ENCODE results near the gene SAA2.
"Not testable (repeated sequence)": the region's sequence is repeated elsewhere in the genome, so short reads cannot be mapped to it uniquely, and the experiment has no call there.

SAA2 gene

DNA sequence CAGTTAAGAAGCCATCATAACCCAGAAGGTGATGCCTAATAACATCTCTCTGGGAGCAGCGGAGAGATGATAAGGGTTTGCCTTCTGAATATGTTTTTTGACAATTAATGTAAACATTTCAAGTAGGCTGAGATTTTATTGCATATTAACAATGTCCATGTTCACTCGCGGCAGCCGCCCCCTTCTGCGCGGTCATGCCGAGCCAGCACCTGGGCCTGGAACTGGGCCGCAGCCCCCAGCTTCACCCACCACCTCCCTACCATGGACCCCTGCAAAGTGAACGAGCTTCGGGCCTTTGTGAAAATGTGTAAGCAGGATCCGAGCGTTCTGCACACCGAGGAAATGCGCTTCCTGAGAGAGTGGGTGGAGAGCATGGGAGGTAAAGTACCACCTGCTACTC lies 13.3 kb upstream of the SAA2 start:
- H3K9me3 ChIP-seq (ENCODE audit: severe bottlenecking): no peaks in the 10 kb centered on the region
- ATAC-seq (ENCODE audit: low read depth) (no peak), DNase-seq (ENCODE audit: low spot score) (no peak)
- H3K27ac ChIP-seq (ENCODE audit: poor library complexity, severe bottlenecking): no peak overlapping the region
- peaks cover 6% of the 10 kb centered on the region for H3K4me1 ChIP-seq (ENCODE audit: insufficient read depth, poor library complexity, severe bottlenecking)
- no peak overlapping the region for H3K4me3 ChIP-seq (ENCODE audit: severe bottlenecking)
- no peaks in the 10 kb centered on the region for H3K27me3 ChIP-seq (ENCODE audit: insufficient read depth, poor library complexity, severe bottlenecking)
- TF ChIP-seq, protein P1, sequence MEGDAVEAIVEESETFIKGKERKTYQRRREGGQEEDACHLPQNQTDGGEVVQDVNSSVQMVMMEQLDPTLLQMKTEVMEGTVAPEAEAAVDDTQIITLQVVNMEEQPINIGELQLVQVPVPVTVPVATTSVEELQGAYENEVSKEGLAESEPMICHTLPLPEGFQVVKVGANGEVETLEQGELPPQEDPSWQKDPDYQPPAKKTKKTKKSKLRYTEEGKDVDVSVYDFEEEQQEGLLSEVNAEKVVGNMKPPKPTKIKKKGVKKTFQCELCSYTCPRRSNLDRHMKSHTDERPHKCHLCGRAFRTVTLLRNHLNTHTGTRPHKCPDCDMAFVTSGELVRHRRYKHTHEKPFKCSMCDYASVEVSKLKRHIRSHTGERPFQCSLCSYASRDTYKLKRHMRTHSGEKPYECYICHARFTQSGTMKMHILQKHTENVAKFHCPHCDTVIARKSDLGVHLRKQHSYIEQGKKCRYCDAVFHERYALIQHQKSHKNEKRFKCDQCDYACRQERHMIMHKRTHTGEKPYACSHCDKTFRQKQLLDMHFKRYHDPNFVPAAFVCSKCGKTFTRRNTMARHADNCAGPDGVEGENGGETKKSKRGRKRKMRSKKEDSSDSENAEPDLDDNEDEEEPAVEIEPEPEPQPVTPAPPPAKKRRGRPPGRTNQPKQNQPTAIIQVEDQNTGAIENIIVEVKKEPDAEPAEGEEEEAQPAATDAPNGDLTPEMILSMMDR (IDR thresholded peaks at IDR 0.05; ENCODE audit: poor library complexity, severe bottlenecking): no peak
- no peaks in the 10 kb centered on the region for H3K36me3 ChIP-seq (ENCODE audit: low read depth)

DNA sequence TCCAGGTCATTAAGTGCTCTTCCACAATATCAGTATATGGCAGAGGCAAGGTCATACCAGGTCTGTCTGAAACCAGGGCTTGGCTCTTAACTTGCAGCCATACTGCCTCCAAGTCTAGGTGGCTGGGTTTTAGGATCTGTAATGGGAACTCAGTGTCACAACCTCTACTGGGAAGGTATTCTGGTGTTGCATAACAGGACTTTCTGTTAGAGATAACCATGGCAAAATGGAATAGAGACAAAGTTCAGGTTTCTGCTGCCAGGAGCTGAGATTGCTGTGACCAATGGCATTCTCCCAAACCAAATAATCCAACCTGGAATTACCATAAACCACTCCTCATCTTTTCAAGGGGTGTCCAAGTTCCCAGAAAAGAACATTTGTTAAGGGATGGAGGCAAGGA lies 10.8 kb upstream of the SAA2 start:
- TF ChIP-seq, protein P1 (IDR thresholded peaks at IDR 0.05; ENCODE audit: poor library complexity, severe bottlenecking): no peak
- H3K4me3 ChIP-seq (ENCODE audit: severe bottlenecking): no peak overlapping the region
- no peak overlapping the region for H3K27ac ChIP-seq (ENCODE audit: poor library complexity, severe bottlenecking)
- ATAC-seq (ENCODE audit: low read depth) (no peak), DNase-seq (ENCODE audit: low spot score) (no peak)
- no peaks in the 10 kb centered on the region for H3K36me3 ChIP-seq (ENCODE audit: low read depth)
- H3K27me3 ChIP-seq (ENCODE audit: insufficient read depth, poor library complexity, severe bottlenecking): no peaks in the 10 kb centered on the region
- no peaks in the 10 kb centered on the region for H3K9me3 ChIP-seq (ENCODE audit: severe bottlenecking)
- no peaks in the 10 kb centered on the region for H3K4me1 ChIP-seq (ENCODE audit: insufficient read depth, poor library complexity, severe bottlenecking)

DNA sequence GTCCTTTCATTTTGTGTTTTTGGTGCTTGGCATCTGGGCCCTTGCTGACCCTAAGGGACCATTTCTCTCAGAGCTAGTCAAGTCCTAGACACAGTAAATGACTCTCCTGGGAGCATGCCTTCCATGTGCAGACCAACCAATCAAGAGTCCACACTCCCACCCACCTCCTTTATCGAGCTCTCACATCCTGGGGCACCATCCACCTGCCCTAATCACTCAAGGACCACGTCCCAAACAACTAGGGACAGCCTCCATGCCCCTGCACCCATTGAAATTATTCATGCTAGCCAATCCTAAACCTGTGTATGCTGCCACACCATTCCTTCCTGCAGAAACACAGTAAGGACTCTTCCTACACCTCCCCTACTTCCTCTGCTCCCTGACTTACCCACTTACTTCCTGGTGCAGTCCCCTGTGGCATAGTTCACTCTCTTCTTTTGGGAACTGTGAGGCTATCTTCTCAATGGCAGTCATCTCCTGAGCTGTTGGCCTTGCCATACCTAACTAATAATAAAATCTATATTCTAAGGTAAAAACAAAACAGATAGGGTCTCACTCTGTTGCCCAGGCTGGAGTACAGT lies 6.4 kb upstream of the SAA2 start:
- Histone ChIP-seq H3K9me3 (ENCODE audit: severe bottlenecking) (no peaks in the 10 kb centered on the region), H3K36me3 (ENCODE audit: low read depth) (no peaks in the 10 kb centered on the region), H3K27ac (ENCODE audit: poor library complexity, severe bottlenecking) (no peak overlapping the region), H3K4me3 (ENCODE audit: severe bottlenecking) (no peak overlapping the region), H3K4me1 (ENCODE audit: insufficient read depth, poor library complexity, severe bottlenecking) (no peaks in the 10 kb centered on the region), H3K27me3 (ENCODE audit: insufficient read depth, poor library complexity, severe bottlenecking) (no peaks in the 10 kb centered on the region)
- no peak for DNase-seq (ENCODE audit: low spot score)
- TF ChIP-seq, protein P1 (IDR thresholded peaks at IDR 0.05; ENCODE audit: poor library complexity, severe bottlenecking): no peak
- ATAC-seq (ENCODE audit: low read depth): no peak

DNA sequence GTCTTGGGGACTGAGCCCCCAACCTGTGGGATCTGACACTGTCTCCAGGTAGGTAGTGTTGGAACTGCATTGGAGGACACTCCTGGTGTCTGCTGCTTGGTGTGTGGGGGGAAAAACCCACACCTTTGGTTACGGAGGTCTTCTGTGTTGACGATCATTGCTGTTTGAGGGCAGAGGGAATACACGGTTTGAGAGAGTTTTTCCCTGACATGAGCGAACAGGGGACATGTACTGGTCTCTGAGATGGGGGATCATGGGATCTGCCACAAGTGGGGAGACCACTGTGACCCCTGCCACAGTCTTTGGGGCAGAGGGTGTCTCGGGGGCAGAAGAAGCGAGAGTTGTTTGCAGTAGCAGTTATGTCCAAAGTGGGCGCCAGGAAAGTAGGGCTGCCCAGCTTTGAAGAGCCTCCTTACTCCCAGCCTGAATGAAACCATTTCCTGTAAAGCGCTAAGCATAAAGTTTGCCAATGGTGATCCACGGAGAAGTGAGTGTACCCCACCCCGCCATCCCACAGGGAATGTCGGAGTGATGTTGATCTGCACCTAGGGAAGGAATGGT lies 5.4 kb upstream of the SAA2 start:
- no peaks in the 10 kb centered on the region for H3K9me3 ChIP-seq (ENCODE audit: severe bottlenecking)
- no peak overlapping the region for H3K4me3 ChIP-seq (ENCODE audit: severe bottlenecking)
- H3K36me3 ChIP-seq (ENCODE audit: low read depth): no peaks in the 10 kb centered on the region
- no peaks in the 10 kb centered on the region for H3K4me1 ChIP-seq (ENCODE audit: insufficient read depth, poor library complexity, severe bottlenecking)
- no peak overlapping the region for H3K27ac ChIP-seq (ENCODE audit: poor library complexity, severe bottlenecking)
- no peaks in the 10 kb centered on the region for H3K27me3 ChIP-seq (ENCODE audit: insufficient read depth, poor library complexity, severe bottlenecking)
- ATAC-seq (ENCODE audit: low read depth) (no peak), DNase-seq (ENCODE audit: low spot score) (no peak)
- TF ChIP-seq, protein P1 (IDR thresholded peaks at IDR 0.05; ENCODE audit: poor library complexity, severe bottlenecking): no peak

DNA sequence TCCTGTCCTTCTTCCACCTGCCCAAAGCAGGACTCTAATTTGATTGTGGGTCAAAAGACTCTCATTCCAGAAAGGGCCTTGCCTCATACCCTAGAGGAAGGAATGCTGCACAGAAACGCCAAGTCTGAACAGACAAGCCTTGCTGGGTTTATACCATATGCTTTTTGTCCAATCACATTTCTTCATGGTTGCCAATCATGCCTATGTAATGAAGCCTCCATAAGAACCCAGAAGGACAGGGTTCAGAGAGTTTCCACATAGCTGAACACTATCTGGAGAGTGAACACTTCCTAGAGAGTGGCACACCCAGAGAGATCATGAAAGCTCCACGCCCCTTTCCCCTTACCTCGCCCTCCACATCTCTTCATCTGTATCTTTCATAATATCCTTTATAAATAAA lies 4.8 kb upstream of the SAA2 start:
- H3K4me1 ChIP-seq (ENCODE audit: insufficient read depth, poor library complexity, severe bottlenecking): no peaks in the 10 kb centered on the region
- DNase-seq (ENCODE audit: low spot score) (no peak), ATAC-seq (ENCODE audit: low read depth) (no peak)
- no peak overlapping the region for H3K4me3 ChIP-seq (ENCODE audit: severe bottlenecking)
- TF ChIP-seq, protein P1 (IDR thresholded peaks at IDR 0.05; ENCODE audit: poor library complexity, severe bottlenecking): no peak
- H3K27ac ChIP-seq (ENCODE audit: poor library complexity, severe bottlenecking): no peak overlapping the region
- H3K9me3 ChIP-seq (ENCODE audit: severe bottlenecking): no peaks in the 10 kb centered on the region
- H3K27me3 ChIP-seq (ENCODE audit: insufficient read depth, poor library complexity, severe bottlenecking): no peaks in the 10 kb centered on the region
- no peaks in the 10 kb centered on the region for H3K36me3 ChIP-seq (ENCODE audit: low read depth)

DNA sequence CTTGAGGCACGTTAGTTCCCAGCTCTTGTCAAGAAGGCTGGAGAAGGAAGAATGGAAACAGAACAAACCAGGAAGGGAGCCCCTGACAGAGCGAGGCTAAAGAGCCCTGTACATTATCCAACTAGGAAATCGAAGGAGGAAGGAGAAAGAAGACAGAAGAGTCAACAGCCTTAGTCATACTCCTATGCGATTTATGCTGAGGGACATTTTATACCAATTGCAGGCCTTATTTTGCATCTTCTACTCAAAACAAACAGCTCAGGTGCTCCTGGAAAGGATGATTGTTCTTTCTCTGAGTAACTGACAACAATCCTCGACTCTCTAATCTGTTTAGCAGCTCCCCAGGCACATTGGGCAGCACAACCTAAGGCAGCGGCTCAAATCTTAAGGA lies 1.3 kb downstream of the SAA2 start:
- H3K9me3 ChIP-seq (ENCODE audit: severe bottlenecking); H3K27ac ChIP-seq (ENCODE audit: poor library complexity, severe bottlenecking); H3K27me3 ChIP-seq (ENCODE audit: insufficient read depth, poor library complexity, severe bottlenecking); DNase-seq (ENCODE audit: low spot score); H3K4me1 ChIP-seq (ENCODE audit: insufficient read depth, poor library complexity, severe bottlenecking); ATAC-seq (ENCODE audit: low read depth); H3K4me3 ChIP-seq (ENCODE audit: severe bottlenecking); H3K36me3 ChIP-seq (ENCODE audit: low read depth): not testable (repeated sequence)

DNA sequence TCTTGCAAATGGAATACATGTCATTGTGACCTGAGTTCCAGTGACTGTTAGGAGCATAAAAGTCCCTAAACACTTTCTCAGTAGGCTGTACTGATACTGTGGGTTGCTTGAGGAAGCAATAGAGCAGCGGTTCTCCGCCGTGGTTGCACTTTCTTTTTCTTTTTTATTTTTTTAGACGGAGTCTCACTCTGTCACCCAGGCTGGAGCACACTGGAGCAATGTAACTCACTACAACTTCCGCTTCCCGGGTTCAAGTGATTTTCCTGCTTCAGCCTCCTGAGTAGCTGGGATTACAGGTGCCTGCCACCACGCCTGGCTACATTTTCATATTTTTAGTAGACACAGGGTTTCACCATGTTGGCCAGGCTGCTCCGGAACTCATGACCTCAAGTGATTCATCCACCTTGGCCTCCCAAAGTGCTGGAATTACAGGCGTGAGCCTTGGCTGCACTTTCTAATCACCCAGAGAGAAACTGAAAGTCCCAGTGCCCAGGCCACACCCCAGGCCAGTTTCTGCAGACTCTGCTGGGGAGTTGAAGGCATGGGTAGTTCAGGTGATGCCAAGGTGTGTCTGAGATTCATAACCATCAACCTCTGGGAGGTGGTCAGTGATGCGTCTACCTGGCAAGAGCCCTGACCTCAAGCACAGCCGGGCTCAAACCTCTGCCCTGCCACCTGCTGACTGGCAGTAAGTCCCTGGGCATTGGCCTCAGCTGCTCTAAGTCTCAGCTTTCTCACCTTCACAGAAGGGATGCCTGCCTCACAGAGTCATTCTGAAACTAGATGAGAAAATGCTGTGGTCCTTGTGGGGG lies 1.9 kb downstream of the SAA2 start:
- peak; percentile 67 for ATAC-seq (ENCODE audit: low read depth)
- not testable (repeated sequence) for H3K9me3 ChIP-seq (ENCODE audit: severe bottlenecking); H3K36me3 ChIP-seq (ENCODE audit: low read depth); H3K4me3 ChIP-seq (ENCODE audit: severe bottlenecking); H3K27me3 ChIP-seq (ENCODE audit: insufficient read depth, poor library complexity, severe bottlenecking); DNase-seq (ENCODE audit: low spot score); H3K4me1 ChIP-seq (ENCODE audit: insufficient read depth, poor library complexity, severe bottlenecking); H3K27ac ChIP-seq (ENCODE audit: poor library complexity, severe bottlenecking)

Measured in RWPE2 (cell line).